GM18858 (cell line): ENCODE measurements around the gene SPSB1.
"Not testable (repeated sequence)": the region's sequence is repeated elsewhere in the genome, so short reads cannot be mapped to it uniquely, and the experiment has no call there.

ENCODE experiments used
- ATAC-seq: cut with Tn5 transposase; IDR thresholded peaks from one replicate; pipeline ENCODE4 v1.9.1; 2021; ENCODE audit not compliant: unreplicated experiment

Gene SPSB1

GRCh38 chr1:9299571-9300541 is 7.2 kb downstream of the SPSB1 start:
- ATAC-seq = not testable (repeated sequence)

DNA sequence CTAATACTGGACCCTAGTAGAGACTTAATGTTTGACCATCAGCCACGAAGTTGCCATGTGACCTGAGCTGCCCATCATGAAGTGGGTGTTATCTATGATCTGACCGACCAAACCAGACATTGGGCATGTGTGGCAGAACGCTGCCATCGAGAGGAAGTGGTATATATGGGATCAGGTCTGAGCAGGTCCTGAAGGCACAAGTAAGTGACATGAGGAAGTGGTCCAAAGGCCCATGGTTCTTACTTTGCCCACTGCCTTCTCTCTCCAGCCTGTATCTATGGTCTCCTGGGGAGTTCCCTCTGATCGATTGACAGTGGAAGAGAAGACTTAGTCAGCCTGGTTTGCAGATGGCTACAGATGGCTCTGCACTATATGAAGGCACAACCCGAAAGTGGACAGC is 7.9 kb downstream of the SPSB1 start:
- ATAC-seq = no peak

DNA sequence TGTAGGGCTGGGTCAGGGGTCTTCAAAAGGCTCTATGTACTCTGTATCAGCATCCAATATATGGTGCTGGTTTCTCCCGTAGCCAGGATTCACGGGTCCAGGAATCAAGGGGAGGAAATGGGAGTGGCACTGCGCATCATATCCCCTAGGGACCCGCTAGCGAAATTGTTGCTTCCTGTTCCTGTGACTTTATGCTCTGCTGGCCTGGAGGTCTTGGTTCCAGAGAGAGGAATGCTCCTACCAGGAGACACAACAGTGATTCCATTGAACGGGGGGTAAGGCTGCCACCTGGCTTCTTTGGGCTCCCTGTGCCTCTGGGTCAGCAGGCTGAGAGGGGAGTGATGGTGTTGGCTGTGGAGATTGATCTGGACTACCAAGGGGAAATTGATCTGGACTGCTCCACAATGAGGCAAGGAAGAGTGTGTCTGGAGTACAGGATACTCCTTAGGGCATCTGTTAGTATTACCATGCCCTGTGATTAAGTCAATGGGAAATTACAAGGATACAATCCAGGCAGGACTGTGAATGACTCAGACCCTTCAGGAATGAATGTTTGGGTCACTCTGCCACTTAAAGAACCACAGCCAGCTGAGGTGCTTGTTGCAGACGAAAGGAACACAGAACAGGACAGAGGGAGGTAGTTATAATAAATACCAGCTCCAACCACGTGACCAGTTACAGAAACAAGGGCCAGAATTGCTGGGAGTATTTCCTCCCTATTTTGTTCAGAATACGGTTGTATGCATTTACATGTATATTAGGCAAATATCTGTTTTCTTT is 10.2 kb downstream of the SPSB1 start:
- ATAC-seq = no peak

DNA sequence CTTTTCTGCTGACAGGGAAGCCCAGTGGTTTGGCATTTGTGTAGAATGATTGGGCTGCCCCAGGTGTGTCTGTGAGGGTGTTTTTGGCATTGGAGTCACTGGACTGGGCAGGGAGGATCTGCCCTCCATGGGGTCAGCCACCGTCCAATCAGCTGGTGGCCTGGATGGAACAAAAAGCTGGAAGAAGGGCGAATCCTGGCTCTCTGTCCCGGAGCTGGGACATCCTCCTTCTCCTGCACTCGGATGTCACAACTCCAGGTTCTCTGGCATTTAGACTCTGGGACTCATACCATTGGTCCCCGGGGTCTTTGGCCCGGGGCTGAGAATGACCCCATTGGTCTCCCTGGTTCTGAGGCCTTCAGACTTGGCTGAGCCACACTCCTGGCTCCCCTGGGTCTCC is 11.2 kb downstream of the SPSB1 start:
- no peak for ATAC-seq

DNA sequence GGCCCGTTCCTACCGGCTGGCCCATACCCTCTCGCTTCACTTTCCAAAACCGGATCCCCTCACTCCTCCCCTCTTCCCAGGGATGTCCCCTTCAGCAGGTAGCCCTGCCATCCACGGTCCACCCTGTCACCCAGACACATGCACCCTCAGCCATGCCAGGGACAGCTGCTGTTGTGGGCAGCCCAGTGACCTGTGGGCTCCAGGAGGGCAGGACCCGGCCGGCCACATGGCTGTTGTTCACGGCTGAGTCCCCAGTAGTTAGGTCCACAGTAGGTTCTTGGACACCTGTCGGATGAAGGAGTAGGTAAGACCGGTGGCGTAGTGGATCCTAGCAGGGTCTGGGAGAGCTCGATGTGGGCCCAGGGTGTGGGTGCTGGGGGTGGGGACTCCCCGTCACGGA is 12.5 kb downstream of the SPSB1 start:
- ATAC-seq = no peak

- no peak for ATAC-seq
Measured at GRCh38 chr1:9306006-9306405, 13.3 kb downstream of the SPSB1 start.

DNA sequence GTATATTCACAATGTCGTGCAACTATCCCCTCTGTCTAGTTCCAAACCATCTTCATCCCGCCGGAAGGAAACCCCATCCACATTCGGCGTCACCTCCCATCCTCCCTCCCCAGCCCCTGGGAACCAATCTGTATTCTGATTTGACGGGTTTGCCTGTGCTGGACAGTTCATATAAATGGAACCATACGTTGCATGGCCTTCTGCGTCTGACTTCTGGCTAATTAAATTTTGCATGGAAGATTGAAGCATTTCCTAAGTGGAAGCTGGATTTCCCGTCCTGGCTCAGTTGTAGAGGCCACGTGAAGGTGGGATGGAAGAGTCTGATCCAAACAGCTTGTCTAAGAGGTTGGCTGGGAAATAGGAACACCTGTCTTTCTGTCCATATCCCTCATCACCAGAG is 14.6 kb downstream of the SPSB1 start:
- ATAC-seq = no peak

DNA sequence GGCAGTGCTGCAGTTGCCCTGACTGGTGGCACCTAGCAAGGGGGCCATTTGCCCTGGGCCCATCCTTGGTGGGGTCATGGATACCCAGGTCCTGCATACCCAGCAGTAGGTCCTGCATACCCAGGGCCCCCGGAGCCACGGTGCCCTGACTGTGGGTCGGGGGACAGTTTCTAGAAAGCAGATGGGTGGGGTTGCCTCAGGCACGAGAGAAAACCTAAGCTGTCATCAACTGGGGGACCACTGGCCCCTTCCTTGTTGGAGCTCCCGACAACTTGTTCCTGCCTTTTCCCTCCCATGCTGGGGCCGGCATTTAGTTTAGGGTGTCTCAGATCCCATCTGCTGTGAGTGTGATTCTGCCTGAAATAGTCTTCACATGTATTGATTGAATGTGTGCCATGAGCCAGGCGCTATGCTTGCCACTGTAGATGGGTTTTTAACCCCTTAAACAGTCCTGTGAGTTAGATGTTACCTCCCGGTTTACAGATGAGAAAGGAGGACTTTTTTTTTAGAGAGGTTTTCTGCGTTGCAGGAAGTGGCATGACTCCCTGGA is 15.6 kb downstream of the SPSB1 start:
- ATAC-seq = no peak

GRCh38 chr1:9309080-9309479 is 16.4 kb downstream of the SPSB1 start:
- ATAC-seq = no peak

GRCh38 chr1:9309991-9310390 is 17.3 kb downstream of the SPSB1 start:
- no peak for ATAC-seq

GRCh38 chr1:9311029-9311428 is 18.3 kb downstream of the SPSB1 start:
- ATAC-seq = no peak

- ATAC-seq = no peak
Measured at GRCh38 chr1:9311479-9311878, 18.8 kb downstream of the SPSB1 start.

- no peak for ATAC-seq
Measured at GRCh38 chr1:9312168-9312720, 19.6 kb downstream of the SPSB1 start.

DNA sequence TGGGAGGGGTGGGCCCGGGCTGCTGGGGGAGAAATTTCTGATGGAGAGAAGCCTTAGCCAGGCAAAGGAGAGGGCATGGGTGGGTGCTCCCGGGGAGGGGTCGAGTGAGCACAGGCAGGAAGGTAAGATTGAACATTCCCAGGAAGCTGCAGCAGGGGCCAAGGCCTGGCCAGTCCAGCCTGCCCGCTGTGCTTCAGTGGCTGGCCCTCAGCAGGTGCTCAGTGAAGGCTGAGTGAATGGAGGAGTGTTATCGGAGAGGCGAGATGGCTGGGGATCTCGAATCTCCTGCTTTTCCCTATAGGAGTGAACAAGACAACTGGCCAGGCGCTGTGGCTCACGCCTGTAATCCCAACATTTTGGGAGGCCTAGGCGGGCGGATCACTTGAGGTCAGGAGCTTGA is 20.9 kb downstream of the SPSB1 start:
- no peak for ATAC-seq

DNA sequence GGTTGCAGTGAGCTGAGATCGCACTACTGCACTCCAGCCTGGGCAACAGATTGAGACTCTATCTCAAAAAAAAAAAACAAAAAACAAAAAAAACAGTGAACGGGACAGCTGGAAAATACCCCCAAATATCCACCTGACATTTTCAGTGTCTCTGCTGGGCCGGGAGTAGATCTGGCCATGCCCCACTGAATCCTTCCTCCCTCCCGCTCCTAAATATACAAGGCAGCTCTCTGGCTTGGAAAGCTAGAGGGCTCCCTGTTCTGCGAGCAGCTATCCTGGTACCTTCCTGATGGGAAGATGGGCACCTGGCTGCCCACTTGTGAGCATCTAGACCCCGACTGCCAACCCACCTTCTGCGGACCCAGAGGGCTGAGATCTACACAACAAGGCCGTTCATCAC is 21.4 kb downstream of the SPSB1 start:
- ATAC-seq = no peak

DNA sequence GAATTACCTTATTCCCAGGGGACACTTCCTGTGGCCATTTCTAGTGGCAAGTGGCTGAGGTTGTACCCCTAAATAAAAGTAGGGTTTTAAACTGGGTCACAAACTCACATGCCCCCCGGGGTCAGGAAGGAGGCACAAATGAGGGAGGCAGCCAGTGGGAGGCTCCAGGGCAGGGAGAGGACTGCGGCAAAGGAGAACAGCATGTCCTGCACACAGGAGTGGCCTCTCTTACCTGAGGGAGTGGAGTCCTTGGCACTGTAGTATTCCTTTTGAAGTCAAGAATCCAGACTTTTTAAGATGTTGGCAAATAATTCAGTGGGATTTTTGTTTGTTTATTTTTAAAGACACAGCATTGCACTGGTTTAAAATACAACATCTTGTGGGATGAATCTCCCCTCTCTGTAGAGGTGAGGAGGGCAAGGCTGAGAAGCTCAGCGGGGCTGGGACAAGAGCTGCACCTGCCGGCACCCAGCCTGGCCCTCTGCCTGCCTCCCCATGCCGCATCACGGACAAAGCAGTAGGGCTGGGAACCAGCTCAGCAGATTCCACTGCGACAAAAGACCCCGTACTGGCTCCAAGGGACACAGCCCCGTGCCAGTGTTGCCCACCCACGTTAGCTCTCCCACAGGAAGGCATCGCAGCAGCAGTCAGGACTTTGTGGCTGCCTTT is 22.2 kb downstream of the SPSB1 start:
- ATAC-seq = no peak

DNA sequence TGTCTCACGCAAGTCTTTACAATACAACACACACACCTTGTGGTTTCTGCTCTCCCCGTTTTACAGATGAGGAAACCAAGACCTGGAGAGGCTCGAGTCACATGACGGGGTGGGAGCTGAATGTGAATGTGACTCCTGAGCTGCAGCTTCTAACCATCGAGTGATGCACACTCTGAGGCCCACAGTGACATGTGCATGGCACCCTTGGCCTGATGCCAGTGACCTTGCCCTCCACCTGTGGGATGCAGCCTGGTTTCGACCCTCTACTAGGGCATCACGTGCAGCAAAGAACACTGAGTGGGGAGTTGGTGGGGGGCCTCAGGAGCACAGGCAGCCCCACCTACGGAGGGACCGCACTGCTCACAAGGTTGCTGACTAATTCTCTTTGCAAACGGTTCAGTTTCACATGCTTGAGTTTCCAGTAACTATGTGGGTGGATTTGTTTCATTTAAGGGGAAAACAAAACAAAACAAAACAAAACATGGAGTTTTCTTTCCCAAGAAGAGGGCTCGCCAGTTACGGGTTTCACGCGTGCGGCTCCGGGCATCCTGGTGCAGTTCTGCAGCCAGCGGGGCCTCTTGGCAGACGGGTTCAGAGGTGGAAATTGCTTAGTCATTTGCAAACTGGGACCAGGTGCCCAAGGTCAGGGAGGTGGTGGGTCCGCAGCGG is 22.9 kb downstream of the SPSB1 start:
- no peak for ATAC-seq

DNA sequence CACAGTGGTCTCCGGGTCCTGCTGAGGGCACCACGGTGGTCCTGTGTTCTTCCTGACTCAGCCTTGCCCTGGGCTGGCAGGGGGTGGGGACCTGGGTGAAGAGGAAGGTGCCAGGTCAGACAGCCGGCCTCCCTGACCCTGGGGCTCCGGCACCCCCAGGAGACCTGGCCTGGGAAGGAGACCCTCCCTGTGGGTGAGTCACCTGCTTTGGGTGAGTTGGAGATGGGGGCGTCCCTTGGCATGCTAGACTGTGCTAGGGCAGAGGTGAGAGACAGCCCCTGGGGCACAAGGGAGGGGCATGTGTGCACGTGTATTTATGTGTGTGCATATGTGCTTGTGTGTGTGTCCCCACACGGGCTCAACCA is 23.4 kb downstream of the SPSB1 start:
- no peak for ATAC-seq

DNA sequence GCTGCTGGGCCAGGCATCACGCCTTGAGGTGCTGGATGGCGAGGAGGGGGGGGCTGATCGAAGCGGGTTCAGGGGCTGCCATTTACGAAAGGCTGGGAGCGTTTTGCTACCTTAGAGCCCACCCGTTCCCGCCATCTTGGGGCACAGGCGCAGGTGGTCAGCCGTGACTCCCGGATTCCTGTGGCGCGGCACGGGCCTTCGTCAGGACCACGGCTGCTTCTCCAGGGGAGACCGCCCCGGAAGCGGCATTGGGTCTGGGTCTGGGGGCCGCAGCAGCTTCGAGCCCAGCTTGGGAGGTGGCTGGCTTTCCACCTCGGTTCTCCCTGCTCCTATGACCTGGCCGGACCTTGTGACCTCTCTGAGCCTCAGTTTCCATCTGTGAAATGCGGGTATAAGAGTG is 23.8 kb downstream of the SPSB1 start:
- no peak for ATAC-seq

- ATAC-seq = no peak
Measured at GRCh38 chr1:9317072-9317471, 24.4 kb downstream of the SPSB1 start.
